Effector CD4-positive, alpha-beta T cell (primary cell): ENCODE measurements around the gene DNAI2.

ENCODE experiments used
- DNase-seq: peaks from one replicate; pipeline ENCODE4 v3.0.0-alpha.2; 2020

DNAI2 gene

GRCh38 chr17:74343121-74343520 lies 69.1 kb downstream of the DNAI2 start:
- DNase-seq, result no peak

DNA sequence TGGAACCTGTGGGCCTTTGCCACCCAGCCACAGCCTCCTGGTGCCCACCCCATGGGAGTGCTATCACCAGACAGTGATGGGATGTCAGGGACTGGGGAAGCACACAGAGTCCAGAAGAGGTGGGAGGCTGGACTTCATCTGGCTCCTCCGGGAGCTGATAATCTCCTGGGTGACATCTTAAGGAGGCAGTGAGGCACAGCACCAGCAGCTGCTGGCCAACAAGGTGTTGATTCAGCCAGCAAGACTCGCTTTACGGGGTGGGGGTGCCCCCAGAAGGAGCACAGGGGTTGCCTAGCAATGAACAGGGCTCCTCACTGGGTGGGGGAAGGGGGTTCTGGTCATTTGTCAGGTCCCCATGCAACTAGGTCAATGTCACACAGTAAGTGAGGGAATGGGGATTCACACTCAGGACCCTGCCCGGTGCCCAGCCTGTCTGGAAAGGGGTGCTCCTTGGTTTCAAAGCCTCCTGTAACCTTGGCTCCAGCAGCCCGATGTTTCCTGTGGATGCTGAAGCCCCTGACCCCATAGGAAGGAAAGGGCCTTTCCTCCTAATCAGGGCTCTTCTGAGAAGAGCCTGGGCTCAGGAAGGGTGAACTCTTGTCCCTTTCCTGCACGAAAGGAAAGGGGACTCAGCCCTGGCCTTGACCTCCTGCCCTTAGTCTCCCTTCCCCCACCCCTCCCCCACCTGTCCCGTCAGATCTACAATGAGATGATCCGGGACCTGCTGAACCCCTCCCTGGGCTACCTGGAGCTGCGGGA lies 69.7 kb downstream of the DNAI2 start:
- DNase-seq, result no peak

DNA sequence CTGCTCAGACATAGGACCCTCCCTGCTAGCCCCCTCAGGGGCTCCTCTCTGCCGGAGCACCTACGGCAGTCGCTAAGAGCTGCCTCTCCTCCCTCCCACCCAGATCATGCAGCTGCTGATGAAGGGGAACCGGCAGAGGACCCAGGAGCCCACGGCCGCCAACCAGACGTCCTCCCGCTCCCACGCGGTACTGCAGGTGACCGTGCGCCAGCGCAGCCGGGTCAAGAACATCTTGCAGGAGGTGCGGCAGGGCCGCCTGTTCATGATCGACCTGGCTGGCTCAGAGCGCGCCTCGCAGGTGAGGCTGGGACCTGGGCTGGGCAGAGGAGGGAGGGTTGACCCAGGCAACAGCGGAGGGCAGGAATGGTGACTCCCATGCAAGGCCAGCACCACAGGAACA lies 70.6 kb downstream of the DNAI2 start:
- DNase-seq, result no peak

- DNase-seq, result no peak
These were observed 71.6 kb downstream of the DNAI2 start for GRCh38 chr17:74345433-74346241.

DNA sequence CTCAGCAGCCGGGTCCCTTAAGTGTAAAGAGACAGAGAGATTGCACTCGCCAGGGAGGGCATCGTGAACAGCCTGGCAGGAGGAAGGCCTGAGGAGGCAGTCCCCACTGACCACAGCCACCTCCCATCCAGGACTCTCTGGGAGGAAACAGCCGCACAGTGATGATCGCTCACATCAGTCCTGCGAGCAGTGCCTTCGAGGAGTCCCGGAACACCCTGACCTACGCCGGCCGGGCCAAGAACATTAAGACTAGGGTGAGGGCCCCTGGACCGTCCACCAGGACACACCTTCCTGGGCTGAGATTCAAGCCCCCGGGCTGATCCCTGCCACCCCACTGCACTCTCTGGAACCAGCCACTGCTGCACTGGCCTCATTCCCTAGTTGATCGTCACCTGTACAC lies 73.6 kb downstream of the DNAI2 start:
- DNase-seq, result no peak

GRCh38 chr17:74349120-74349519 lies 75.1 kb downstream of the DNAI2 start:
- no peak for DNase-seq

DNA sequence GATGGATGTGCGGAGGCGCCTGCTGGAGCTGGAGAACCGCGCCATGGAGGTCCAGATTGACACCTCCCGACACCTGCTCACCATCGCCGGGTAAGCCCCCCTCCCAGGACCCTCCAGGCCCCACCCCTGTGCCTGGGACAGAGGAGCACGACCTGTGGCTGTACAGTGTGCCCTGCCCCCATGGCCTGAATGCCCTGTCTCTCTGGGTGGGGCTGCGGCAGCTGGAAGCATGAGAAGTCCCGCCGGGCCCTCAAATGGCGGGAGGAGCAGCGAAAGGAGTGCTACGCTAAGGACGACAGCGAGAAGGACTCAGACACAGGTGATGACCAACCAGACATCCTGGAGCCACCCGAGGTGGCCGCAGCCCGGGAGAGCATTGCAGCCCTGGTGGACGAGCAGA lies 76.5 kb downstream of the DNAI2 start:
- no peak for DNase-seq

DNA sequence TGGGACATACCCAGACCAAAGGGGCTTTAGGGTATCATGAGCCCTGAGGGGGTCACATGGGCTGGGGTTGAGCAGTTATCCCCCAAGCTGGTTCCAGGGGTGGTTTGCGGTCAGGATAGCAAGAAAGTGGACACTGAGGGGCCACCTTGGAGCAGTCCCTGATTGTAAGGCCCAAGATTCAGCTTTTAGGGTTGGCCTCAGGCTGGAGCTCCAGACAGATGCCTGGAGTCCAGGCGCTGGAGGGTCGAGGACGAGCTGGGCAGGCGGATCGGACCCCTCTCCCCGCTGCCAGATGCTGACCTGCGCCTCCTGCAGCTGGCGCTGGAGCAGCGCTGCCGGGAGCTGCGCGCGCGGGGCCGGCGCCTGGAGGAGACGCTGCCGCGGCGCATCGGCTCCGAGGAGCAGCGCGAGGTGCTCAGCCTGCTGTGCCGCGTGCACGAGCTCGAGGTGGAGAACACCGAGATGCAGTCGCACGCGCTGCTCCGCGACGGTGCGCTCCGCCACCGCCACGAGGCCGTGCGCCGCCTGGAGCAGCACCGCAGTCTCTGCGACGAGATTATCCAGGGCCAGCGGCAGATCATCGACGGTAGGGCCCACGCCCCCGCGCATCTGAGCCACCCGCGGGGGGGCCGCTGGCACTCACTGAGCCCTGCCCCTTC lies 77.6 kb downstream of the DNAI2 start:
- DNase-seq, result no peak

DNA sequence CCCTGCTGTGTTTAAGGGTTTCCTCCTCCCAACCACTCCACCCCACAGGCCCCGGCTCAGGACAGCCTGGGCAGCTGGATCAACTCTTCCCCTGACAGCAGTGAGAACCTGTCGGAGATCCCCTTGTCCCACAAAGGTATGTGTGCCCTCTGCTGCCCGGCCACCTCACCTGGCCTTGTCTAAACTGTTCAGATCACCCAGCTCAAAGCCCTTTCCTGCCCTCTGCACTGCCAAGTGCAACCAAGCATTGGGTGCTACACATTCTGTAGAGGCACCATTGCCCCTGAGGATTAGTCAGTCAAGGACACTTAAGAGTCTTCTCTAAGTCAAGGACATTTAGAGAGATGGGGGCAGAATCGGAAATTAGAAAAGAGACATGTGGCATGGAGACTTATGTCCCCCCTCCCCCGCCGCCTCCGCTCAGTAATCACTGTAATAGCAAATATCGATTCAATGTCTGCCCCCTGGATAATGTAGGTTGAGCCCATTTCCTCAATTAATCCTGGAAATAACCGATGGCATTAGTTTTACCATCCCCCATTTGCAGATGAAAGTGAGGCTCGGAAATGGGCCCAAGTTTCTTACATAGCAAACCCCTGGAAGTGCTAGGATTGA lies 79.5 kb downstream of the DNAI2 start:
- DNase-seq, result no peak

- peak; percentile 32 for DNase-seq
These were observed 80.1 kb downstream of the DNAI2 start for GRCh38 chr17:74354123-74354522.

DNA sequence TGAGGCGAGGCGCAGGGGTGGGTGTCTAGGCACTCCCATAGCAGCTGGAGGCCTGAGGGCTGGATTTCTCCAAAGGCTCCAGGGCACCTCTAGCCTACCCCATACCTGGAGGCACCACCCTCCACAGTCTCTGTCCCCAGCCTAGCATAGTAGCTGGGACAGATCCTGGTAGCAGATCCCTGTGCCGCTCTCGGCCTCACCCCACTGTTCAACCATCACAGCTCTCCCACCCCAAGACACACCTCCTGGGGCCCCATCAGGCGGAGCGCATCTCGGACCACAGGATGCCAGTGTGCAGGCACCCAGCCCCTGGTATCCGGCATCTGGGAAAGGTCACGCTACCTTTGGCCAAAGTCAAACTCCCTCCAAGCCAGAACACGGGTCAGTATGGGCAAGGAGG lies 80.5 kb downstream of the DNAI2 start:
- DNase-seq, result no peak

DNA sequence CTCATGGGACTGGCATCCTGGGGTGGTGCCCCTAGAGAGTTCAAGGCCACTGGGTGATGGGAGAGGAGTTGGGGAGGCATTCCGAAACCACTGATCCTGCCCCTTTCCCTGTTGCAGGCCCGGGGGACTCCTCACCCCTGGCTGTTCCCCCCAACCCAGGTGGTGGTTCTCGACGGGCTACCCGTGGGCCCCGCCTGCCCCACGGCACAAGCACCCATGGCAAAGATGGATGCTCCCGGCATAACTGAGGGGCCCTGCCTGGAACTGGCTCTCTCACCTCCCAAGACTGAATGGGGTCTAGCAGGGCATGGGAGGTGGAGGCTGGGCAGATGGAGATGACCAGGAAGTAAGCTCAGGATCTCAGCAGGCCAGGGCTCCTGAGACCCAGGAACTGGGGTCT lies 81.0 kb downstream of the DNAI2 start:
- DNase-seq, result no peak

- DNase-seq, result no peak
These were observed 82.8 kb downstream of the DNAI2 start for GRCh38 chr17:74356646-74357465.

GRCh38 chr17:74357466-74357809 lies 83.4 kb downstream of the DNAI2 start:
- no peak for DNase-seq

- DNase-seq, result no peak
These were observed 84.7 kb downstream of the DNAI2 start for GRCh38 chr17:74358697-74359096.

GRCh38 chr17:74359916-74360315 lies 85.9 kb downstream of the DNAI2 start:
- DNase-seq, result no peak

GRCh38 chr17:74360899-74361229 lies 86.8 kb downstream of the DNAI2 start:
- DNase-seq, result no peak

DNA sequence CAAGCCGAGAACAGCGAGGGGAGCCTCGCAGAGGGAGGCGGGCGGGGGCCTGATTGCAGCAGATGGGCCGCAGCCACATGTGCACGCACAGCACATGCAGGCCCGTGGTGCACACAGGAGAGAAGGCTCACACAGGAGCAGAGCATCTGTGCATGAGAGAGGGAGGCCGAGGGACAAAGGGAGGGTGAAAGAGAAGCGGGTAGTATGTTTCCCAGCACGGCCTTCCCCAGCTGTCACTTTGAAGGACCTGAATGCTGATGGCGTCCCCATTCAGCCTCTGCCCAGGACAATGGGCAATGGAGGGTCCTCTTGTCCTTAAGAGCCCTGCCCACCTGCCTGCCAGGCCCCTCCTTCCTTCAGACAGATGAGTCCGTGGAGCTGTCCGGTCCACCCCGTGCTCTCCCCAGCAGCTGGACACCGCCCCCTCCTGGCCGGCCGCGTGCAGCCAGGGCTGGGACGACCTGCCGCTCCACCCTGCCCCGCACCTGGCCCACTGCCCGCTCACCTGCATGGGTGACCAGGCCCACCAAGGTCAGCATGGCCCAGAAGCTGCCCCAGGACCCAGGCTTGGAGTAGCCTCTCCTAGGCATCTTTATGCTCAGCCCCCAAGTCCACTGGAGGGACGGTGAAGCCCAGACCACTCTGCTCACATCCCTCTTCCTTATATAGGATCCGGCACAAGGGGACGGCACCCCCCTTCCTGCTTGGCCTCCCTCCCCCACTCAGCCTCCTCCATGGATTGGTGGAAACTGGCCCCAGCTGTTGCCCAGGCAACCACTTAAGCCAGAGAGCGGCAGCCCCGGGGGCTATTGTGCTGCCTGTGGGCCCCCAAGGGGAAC lies 87.4 kb downstream of the DNAI2 start, which contains the start of gene BTBD17:
Gene BTBD17, minus strand, starts transcription at position 639 of the 839 bp plus-strand sequence. Its CDS starts 49 bp downstream, at position 590.
- no peak for DNase-seq

- no peak for DNase-seq
These were observed 88.0 kb downstream of the DNAI2 start for GRCh38 chr17:74362069-74362405.

DNA sequence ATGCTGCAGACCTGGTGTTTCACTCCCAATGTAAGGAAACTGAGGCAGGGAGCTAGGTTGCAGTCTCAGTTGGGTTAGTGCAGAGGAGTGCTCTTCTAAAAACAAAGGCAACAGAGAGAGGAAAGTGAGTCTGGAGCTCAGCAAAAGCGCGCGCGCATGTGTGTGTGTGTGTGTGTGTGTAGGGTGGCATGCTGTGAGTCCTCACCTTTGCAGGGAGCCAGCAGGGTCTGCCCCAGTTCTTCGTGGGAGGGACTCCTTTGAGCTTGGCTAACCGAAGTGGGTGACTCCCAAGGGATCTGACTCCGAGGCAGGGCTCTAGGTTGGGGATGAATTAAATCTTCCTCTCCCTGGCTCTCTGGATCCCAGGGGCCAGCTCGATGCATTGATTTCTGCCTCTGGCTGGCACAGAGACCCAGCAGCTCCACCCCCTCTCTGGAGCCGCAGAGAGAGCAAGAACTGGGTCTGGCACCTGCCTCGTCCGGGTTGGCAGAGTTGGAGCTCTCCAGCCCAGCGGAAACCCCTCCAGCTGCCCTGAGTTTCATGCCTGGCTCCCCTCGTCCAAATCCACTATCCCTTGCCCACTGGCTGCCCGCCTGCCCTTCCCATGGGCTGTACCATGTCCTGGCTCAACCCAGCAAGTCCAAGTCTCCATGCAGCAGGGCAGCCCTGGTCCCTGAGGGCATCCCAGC lies 88.9 kb downstream of the DNAI2 start:
- DNase-seq, result no peak
